Measurements from ENCODE around the gene ZCCHC24. TPM values are rescaled to one million over a fixed set of nuclear protein-coding genes. Genes with fewer than 3 reads are reported as not detected.

The ZCCHC24 gene
- total RNA-seq, 2 experiments from 2014 or later = 0.98 to 2.2 TPM

DNA sequence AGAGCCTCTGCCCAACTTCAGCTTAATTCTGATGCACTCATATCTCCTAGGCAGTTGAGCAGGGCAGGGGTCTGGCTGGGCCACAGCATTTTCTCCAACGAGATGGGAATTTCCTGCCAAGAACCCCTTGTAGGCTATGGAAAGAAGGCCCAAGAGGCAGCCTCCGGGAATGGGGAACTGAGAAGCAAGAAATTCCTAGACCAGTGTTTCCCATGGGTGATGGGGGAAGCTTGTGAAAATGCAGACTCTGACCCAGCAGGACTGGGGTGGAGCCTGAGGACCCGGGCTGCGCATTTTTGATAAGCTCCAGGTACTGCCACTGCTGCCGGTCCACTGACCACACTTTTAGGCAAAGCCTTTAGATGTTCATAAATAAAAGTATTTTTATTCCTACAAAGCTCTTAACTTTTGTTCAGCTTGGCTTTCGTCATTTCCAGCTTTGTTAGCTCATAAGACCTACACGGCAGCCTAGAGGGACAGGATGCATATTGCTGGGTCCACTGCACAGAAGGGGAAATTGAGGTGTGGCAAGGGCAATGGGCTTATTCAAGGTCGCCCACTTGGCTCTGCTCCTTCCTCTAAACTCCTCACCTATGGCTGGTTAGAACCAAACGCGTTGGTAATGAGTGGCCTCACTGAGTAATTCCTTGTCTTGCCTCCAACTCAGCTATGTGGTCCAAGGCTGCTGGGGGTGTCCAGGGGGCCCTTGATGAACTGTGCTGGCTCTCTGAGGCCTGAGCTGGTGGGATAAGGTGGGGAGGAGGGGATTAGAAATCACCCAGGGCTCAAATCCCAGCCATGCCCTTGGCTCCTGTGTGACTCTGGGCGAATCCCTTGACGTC, 29.5 kb downstream of the ZCCHC24 start:
- no peak for DNase-seq (ENCODE audit: low spot score)
- Histone ChIP-seq H2AFZ (ENCODE audit: low read length) (no peak overlapping the region), H3K79me2 (ENCODE audit: insufficient read depth, low read depth, low read length) (no peaks in the 10 kb centered on the region), H3K36me3 (ENCODE audit: insufficient read depth, low read length) (no peaks in the 10 kb centered on the region), H3K4me1 (ENCODE audit: insufficient read depth, low read length, poor library complexity, severe bottlenecking) (peaks cover 6% of the 10 kb centered on the region), H3K4me3 (ENCODE audit: low read depth, low read length, poor library complexity, severe bottlenecking) (no peak overlapping the region), H3K9me3 (ENCODE audit: low read length) (no peaks in the 10 kb centered on the region), H3K4me2 (ENCODE audit: low read length) (no peak overlapping the region), H3K9me2 (ENCODE audit: insufficient read depth, low read length) (no peaks in the 10 kb centered on the region), H4K20me1 (ENCODE audit: insufficient read depth, low read length) (no peaks in the 10 kb centered on the region), H3K27ac (ENCODE audit: low read depth, low read length, poor library complexity, severe bottlenecking) (no peak overlapping the region)
- intact Hi-C loops (cut with micrococcal nuclease; ENCODE audit: unreplicated experiment) = no loop called here
- BruUV-seq (replicated peaks) = no TSS peak
- ChIA-PET CTCF (ENCODE audit: unreplicated experiment) (no interaction called here), POLR2A (interaction anchor here (1.5 kb wide), 1 partner anchor 65 kb away, joined by 3 read pairs; no protein-coding TSS in a partner anchor)
- TF ChIP-seq, protein P1, sequence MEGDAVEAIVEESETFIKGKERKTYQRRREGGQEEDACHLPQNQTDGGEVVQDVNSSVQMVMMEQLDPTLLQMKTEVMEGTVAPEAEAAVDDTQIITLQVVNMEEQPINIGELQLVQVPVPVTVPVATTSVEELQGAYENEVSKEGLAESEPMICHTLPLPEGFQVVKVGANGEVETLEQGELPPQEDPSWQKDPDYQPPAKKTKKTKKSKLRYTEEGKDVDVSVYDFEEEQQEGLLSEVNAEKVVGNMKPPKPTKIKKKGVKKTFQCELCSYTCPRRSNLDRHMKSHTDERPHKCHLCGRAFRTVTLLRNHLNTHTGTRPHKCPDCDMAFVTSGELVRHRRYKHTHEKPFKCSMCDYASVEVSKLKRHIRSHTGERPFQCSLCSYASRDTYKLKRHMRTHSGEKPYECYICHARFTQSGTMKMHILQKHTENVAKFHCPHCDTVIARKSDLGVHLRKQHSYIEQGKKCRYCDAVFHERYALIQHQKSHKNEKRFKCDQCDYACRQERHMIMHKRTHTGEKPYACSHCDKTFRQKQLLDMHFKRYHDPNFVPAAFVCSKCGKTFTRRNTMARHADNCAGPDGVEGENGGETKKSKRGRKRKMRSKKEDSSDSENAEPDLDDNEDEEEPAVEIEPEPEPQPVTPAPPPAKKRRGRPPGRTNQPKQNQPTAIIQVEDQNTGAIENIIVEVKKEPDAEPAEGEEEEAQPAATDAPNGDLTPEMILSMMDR (conservative IDR thresholded peaks at IDR 0.05; ENCODE audit: low read length) = no peak
- no peak for TF ChIP-seq EZH2phosphoT487 (IDR thresholded peaks at IDR 0.05; ENCODE audit: borderline replicate concordance, low read depth, low read length)

DNA sequence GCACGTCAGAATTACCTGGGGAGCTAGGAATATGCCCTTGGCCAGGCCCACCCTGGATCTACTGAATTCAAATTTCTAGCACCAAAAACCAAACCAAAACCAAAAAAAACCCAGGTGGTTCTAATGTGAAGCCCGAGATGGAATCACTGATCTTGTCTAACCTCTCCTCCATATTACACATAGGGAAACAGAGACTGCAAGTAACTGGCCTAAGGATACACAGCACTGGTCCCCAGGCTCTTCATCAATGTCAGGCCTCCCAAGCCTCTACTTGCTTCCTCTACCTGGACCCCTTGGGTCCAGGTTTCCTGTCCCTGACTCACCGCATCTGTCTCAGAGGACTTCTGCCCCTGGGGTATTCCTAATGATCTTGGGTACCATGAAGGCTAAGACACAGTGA, 30.7 kb downstream of the ZCCHC24 start:
- H3K27ac ChIP-seq (ENCODE audit: low read depth, low read length, poor library complexity, severe bottlenecking) = no peak overlapping the region
- H3K4me1 ChIP-seq (ENCODE audit: insufficient read depth, low read length, poor library complexity, severe bottlenecking) = peaks cover 6% of the 10 kb centered on the region
- no peak for DNase-seq (ENCODE audit: low spot score)
- CTCF ChIA-PET (ENCODE audit: unreplicated experiment) = no interaction called here
- H3K9me2 ChIP-seq (ENCODE audit: insufficient read depth, low read length) = no peaks in the 10 kb centered on the region
- no peak overlapping the region for H3K4me2 ChIP-seq (ENCODE audit: low read length)
- no peaks in the 10 kb centered on the region for H4K20me1 ChIP-seq (ENCODE audit: insufficient read depth, low read length)
- H3K9me3 ChIP-seq (ENCODE audit: low read length) = no peaks in the 10 kb centered on the region
- intact Hi-C loops (cut with micrococcal nuclease; ENCODE audit: unreplicated experiment) = no loop called here
- POLR2A ChIA-PET = no interaction called here
- no TSS peak for BruUV-seq (replicated peaks)
- H3K4me3 ChIP-seq (ENCODE audit: low read depth, low read length, poor library complexity, severe bottlenecking) = no peak overlapping the region
- no peak overlapping the region for H2AFZ ChIP-seq (ENCODE audit: low read length)
- no peaks in the 10 kb centered on the region for H3K36me3 ChIP-seq (ENCODE audit: insufficient read depth, low read length)
- H3K79me2 ChIP-seq (ENCODE audit: insufficient read depth, low read depth, low read length) = no peaks in the 10 kb centered on the region
- TF ChIP-seq, protein P1 (conservative IDR thresholded peaks at IDR 0.05; ENCODE audit: low read length) = no peak
- TF ChIP-seq EZH2phosphoT487 (IDR thresholded peaks at IDR 0.05; ENCODE audit: borderline replicate concordance, low read depth, low read length) = no peak

DNA sequence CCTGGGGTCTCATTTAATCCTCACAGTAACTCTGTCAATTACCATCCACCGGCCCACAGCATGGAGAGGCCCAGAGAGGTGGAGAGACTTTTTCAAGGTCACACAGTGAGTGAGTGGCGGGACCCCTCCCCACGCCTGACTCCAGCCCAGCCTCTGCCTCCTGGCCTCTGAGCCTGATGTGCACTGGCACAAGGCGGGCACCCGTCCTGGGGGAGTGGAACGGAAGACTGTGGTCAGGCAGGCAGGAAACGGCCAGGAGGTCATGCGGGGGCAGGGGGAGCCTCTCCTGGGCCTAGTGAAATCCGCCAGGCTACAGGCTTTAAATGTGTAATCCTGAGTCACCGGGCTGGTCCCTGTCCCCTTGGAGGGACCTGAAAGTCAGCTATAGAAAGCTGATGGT, 32.2 kb downstream of the ZCCHC24 start:
- ChIA-PET POLR2A (no interaction called here), CTCF (ENCODE audit: unreplicated experiment) (no interaction called here)
- Histone ChIP-seq H3K4me3 (ENCODE audit: low read depth, low read length, poor library complexity, severe bottlenecking) (no peak overlapping the region), H3K27ac (ENCODE audit: low read depth, low read length, poor library complexity, severe bottlenecking) (no peak overlapping the region), H3K9me3 (ENCODE audit: low read length) (no peaks in the 10 kb centered on the region), H3K79me2 (ENCODE audit: insufficient read depth, low read depth, low read length) (no peaks in the 10 kb centered on the region), H4K20me1 (ENCODE audit: insufficient read depth, low read length) (no peaks in the 10 kb centered on the region), H3K36me3 (ENCODE audit: insufficient read depth, low read length) (no peaks in the 10 kb centered on the region), H3K4me2 (ENCODE audit: low read length) (no peak overlapping the region), H3K4me1 (ENCODE audit: insufficient read depth, low read length, poor library complexity, severe bottlenecking) (peaks cover 6% of the 10 kb centered on the region), H3K9me2 (ENCODE audit: insufficient read depth, low read length) (no peaks in the 10 kb centered on the region), H2AFZ (ENCODE audit: low read length) (no peak overlapping the region)
- intact Hi-C loops (cut with micrococcal nuclease; ENCODE audit: unreplicated experiment) = no loop called here
- no TSS peak for BruUV-seq (replicated peaks)
- no peak for TF ChIP-seq EZH2phosphoT487 (IDR thresholded peaks at IDR 0.05; ENCODE audit: borderline replicate concordance, low read depth, low read length)
- TF ChIP-seq, protein P1 (conservative IDR thresholded peaks at IDR 0.05; ENCODE audit: low read length) = no peak
- DNase-seq (ENCODE audit: low spot score) = no peak

Data from OCI-LY7 (cell line).